T-helper 17 cell (primary cell): ENCODE data around the gene ESCO1. TPM values are rescaled to one million over a fixed set of nuclear protein-coding genes. Genes with fewer than 3 reads are reported as not detected.

ENCODE experiments used
- ATAC-seq: fragments of 150-1000 bp; cut with Tn5 transposase; 2 replicates; pipeline ENCODE4 v1.10.0; 2021; ENCODE audit warnings: mild to moderate bottlenecking, moderate library complexity
- DNase-seq, 3 donors: peaks; one replicate each; pipeline versions ENCODE4 v3.0.0 to v3.0.0-alpha.2; 2020 to 2021
- H3K9me3 ChIP-seq: one replicate; pipeline ENCODE4 v1.7.0; 2013; ENCODE audit warnings: low read length, mild to moderate bottlenecking; ENCODE audit not compliant: control insufficient read depth, poor library complexity, severe bottlenecking
- H3K27ac Mint-ChIP-seq: one replicate; pipeline ENCODE4 v1.8.0; 2022; ENCODE audit warnings: mild to moderate bottlenecking, moderate library complexity, mixed read lengths
- H3K27me3 Mint-ChIP-seq: one replicate; pipeline ENCODE4 v1.8.0; 2022; ENCODE audit warnings: mixed read lengths
- H3K36me3 Mint-ChIP-seq: one replicate; pipeline ENCODE4 v1.8.0; 2022; ENCODE audit warnings: low read depth, mixed read lengths
- H3K4me1 Mint-ChIP-seq: one replicate; pipeline ENCODE4 v1.8.0; 2022; ENCODE audit warnings: mild to moderate bottlenecking, mixed read lengths
- H3K4me3 Mint-ChIP-seq: one replicate; pipeline ENCODE4 v1.8.0; 2022; ENCODE audit warnings: mild to moderate bottlenecking, moderate library complexity, mixed read lengths
- total RNA-seq, 4 donors: library from RNA in 2 of 4; stranded (reverse) in 2 of 4; gene quantifications; one replicate each; pipeline ENCODE4 v1.2.3 and lab custom pipeline; 2022 to 2026

ESCO1 gene
- total RNA-seq, 2 donors from 2014 or later, result 32.5 to 37.7 TPM

DNA sequence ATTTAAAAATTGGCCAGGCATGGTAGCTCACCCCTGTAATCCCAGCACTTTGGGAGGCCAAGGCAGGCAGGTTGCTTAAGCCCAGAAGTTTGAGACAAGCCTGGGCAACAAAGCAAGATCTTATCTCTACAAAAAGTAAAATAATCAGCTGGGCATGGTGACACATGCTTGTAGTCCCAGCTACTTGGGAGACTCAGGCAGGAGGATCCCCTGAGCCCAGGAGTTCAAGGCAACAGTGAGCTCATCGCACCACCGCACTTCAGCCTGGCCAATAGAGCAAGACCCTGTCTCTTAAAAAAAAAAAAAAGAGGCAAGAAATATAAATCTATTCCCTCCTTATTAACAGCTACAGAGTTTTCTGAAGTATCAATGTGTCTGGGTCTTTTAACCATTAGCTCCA is 51.9 kb downstream of the ESCO1 start:
- Mint-ChIP-seq H3K36me3 (peaks cover 6% of the 10 kb centered on the region), H3K27ac (no peak overlapping the region), H3K4me3 (no peak overlapping the region), H3K4me1 (peaks cover 8% of the 10 kb centered on the region), H3K27me3 (no peaks in the 10 kb centered on the region)
- ATAC-seq, result no peak
- no peaks in the 10 kb centered on the region for H3K9me3 ChIP-seq
- no peak for DNase-seq

DNA sequence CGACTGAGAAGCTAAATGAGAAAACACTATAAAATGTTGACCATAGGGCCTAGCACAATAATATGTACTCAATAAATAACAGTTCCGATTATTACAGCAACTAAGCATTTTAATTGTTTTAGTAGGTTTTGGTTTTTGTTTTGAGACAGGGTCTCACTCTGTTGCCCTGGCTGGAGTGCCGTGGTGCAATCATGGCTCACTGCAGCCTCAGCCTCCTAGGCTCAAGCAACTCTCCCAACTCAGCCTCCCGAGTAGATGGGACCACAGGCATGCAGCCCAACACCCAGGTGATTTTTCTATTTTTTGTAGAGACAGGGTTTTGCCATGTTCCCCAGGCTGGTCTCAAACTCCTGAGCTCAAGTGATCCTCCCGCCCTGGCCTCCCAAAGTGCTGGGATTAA is 54.1 kb downstream of the ESCO1 start:
- Mint-ChIP-seq H3K4me1 (peaks cover 7% of the 10 kb centered on the region), H3K27me3 (no peaks in the 10 kb centered on the region), H3K27ac (no peak overlapping the region), H3K4me3 (no peak overlapping the region), H3K36me3 (peaks cover 6% of the 10 kb centered on the region)
- DNase-seq (no peak), ATAC-seq (no peak)
- H3K9me3 ChIP-seq, result no peaks in the 10 kb centered on the region

DNA sequence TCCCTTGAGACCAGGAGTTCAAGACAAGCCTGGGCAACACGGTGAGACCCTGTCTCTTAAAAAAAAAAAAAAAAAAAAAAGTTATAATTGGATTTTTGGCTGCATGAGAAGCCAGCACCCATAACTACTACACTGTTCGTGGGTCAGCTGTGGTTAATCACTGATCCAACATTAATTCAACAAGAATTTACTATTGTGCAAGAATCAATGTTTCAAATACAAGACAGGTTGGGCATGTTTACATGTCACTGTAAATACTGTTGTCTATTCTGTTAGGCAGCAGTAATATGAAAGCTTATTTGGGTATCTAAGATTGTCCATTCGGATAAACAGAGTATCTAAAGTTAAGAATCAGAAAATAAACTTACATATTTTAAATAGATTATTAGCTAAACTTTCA is 62.3 kb downstream of the ESCO1 start:
- Mint-ChIP-seq H3K36me3 (peaks cover 2% of the 10 kb centered on the region), H3K4me1 (peaks cover 4% of the 10 kb centered on the region), H3K4me3 (no peak overlapping the region), H3K27me3 (no peaks in the 10 kb centered on the region), H3K27ac (no peak overlapping the region)
- ATAC-seq (no peak), DNase-seq (no peak)
- no peaks in the 10 kb centered on the region for H3K9me3 ChIP-seq

DNA sequence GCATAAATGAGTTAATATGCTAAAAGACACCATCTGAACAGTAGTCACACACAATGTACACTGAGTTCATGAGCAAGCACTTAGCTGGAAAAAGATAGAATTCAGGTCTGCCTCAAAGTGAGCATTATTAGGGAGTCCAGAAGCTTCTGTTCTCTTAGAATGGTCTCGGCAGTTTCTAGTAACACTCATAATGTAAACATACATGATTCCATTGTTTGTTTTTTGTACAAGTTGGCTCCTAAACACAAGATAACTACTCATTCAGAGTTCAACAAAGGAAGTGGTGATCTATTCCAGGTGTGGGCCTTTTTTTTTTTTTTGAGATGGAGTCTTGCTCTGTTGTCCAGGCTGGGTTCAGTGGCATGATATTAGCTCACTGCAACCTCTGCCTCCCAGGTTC is 66.2 kb downstream of the ESCO1 start:
- no peak overlapping the region for H3K27ac Mint-ChIP-seq

DNA sequence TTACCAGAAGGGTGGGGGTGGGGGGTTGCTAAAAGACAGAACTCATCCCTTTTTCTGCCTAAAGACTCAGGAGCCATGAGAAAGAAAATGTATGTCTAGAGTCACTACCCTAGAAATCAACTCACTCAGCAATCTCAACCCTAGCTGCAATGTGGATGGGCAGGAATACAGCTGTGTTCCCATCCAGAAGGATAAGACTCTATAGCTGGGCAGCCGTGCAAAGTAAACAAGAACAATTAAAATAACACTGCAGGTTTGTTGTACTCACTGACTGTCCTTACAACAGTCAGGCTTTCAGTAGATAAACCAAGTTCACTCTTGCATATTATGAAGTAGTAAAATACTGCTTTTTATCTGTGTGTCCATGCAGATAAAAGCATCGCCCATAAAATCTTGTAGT is 74.0 kb downstream of the ESCO1 start:
- no peaks in the 10 kb centered on the region for H3K27me3 Mint-ChIP-seq
- H3K9me3 ChIP-seq, result no peaks in the 10 kb centered on the region
- DNase-seq, result no peak
- ATAC-seq, result no peak
- H3K27ac Mint-ChIP-seq, result no peak overlapping the region
- no peak overlapping the region for H3K4me3 Mint-ChIP-seq
- H3K4me1 Mint-ChIP-seq, result peaks cover 3% of the 10 kb centered on the region
- peaks cover 9% of the 10 kb centered on the region for H3K36me3 Mint-ChIP-seq

More for the DNA sequence above, 66.2 kb downstream of the ESCO1 start:
- Mint-ChIP-seq H3K27me3 (no peaks in the 10 kb centered on the region), H3K4me3 (no peak overlapping the region), H3K36me3 (no peaks in the 10 kb centered on the region), H3K4me1 (no peaks in the 10 kb centered on the region)
- DNase-seq (no peak), ATAC-seq (no peak)
- no peaks in the 10 kb centered on the region for H3K9me3 ChIP-seq

DNA sequence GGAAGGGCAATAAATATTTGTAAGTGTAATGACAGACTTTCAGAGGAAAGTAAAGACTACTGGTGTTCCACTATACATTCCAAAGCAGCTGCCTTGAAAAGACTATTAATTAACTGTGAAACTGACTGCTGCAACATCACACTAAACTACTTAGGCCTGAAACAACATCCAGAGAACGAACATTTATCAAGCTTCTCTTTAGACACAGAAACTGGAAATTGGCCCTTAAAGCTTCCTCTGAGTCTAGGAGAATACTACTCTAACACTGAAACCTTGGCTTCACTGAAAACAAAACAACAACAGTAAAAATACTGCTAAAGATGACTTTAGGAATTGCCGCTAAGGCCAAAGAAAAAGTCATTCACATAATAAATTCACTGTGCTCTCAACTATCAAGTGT is 74.6 kb downstream of the ESCO1 start:
- H3K27me3 Mint-ChIP-seq, result no peaks in the 10 kb centered on the region
- peaks cover 9% of the 10 kb centered on the region for H3K36me3 Mint-ChIP-seq
- H3K9me3 ChIP-seq, result no peaks in the 10 kb centered on the region
- ATAC-seq (no peak), DNase-seq (no peak)
- H3K27ac Mint-ChIP-seq, result no peak overlapping the region
- H3K4me1 Mint-ChIP-seq, result peaks cover 3% of the 10 kb centered on the region
- H3K4me3 Mint-ChIP-seq, result no peak overlapping the region

DNA sequence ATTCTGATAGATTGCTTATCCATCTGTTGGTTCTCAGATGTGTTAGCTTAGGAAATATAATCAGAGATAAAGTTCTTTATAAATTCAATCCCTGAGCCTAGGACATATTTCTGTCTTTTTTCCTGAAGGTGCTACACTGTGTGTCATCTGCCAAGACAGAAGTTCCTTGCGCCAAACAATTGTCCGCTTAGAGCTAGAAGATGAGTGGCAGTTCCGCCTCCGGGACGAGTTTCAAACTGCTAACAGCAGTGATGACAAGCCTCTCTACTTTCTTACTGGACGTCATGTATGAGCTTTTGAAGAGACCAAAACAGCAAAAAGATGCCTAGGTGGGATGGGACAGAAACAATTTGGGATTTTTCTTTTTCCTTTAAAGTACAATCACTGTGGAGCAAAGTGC is 78.0 kb downstream of the ESCO1 start:
- no peak overlapping the region for H3K27ac Mint-ChIP-seq
- H3K9me3 ChIP-seq, result no peaks in the 10 kb centered on the region
- DNase-seq, result no peak
- H3K4me1 Mint-ChIP-seq, result peaks cover 2% of the 10 kb centered on the region
- ATAC-seq, result no peak
- no peak overlapping the region for H3K4me3 Mint-ChIP-seq
- H3K27me3 Mint-ChIP-seq, result no peaks in the 10 kb centered on the region
- peaks cover 8% of the 10 kb centered on the region for H3K36me3 Mint-ChIP-seq

DNA sequence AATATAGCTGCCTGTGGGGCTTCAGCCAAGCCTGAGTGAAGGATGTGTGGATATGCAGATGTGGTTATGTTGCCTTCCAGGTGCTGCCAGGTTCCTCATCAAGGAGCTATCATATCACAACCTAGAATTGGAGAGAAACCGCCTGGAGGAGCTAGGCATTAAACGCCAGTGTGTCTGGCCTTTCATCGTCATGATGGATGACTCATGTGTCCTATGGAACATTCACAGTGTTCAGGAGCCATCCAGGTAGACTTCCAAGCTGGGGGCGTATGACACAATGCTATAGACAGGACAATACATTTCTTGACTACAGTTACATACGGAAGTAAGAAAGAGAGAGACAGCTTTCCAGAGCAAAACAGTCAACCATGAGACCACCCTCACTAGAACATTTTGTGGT is 86.8 kb downstream of the ESCO1 start:
- no peak overlapping the region for H3K27ac Mint-ChIP-seq
- DNase-seq (no peak), ATAC-seq (no peak)
- no peaks in the 10 kb centered on the region for H3K36me3 Mint-ChIP-seq
- H3K4me1 Mint-ChIP-seq, result no peaks in the 10 kb centered on the region
- H3K9me3 ChIP-seq, result no peaks in the 10 kb centered on the region
- H3K4me3 Mint-ChIP-seq, result no peak overlapping the region
- no peaks in the 10 kb centered on the region for H3K27me3 Mint-ChIP-seq

DNA sequence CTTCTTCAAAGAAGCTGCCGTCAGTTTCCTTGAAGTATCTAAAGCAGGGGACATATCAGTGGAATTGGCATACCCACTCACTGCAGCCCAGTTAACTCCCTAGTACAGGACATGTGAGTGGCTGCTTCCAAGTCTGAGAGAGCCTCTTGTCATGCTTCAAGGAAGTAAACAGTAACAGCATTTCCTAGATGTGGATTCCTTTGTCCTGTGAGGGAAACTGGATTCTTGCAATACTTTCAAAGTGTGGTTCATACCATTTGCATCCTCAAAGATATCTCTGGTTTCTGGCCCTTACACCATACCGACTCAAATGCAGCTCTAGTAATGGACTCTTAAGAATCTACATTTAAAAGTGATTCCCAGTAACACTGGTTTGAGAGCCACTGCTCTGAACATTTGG is 87.2 kb downstream of the ESCO1 start:
- no peak overlapping the region for H3K4me3 Mint-ChIP-seq
- no peaks in the 10 kb centered on the region for H3K4me1 Mint-ChIP-seq
- H3K9me3 ChIP-seq, result no peaks in the 10 kb centered on the region
- H3K36me3 Mint-ChIP-seq, result no peaks in the 10 kb centered on the region
- no peak for ATAC-seq
- no peak overlapping the region for H3K27ac Mint-ChIP-seq
- no peak for DNase-seq
- H3K27me3 Mint-ChIP-seq, result no peaks in the 10 kb centered on the region

DNA sequence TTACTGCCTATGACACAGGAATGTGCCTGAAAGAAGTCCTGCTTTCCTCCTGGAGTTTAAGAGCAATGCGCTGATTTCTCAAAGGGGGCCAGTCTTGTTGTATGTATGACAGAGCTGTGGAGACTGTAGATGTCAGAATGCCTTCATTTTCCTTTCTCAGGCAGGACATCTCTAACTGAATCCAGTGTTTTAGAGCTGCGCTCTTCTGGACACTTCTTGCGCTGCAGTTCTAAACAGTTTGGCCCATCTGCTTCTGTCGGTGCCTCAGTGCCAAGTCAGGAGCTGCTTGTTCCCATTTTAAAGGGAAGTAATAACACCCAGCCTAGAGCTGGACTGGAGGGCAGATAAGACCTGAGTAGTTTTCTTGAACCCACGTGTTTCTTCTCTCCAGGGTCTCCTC is 91.4 kb downstream of the ESCO1 start:
- no peaks in the 10 kb centered on the region for H3K4me1 Mint-ChIP-seq
- DNase-seq (no peak), ATAC-seq (no peak)
- no peaks in the 10 kb centered on the region for H3K9me3 ChIP-seq
- H3K36me3 Mint-ChIP-seq, result no peaks in the 10 kb centered on the region
- no peak overlapping the region for H3K4me3 Mint-ChIP-seq
- H3K27ac Mint-ChIP-seq, result no peak overlapping the region
- H3K27me3 Mint-ChIP-seq, result no peaks in the 10 kb centered on the region

DNA sequence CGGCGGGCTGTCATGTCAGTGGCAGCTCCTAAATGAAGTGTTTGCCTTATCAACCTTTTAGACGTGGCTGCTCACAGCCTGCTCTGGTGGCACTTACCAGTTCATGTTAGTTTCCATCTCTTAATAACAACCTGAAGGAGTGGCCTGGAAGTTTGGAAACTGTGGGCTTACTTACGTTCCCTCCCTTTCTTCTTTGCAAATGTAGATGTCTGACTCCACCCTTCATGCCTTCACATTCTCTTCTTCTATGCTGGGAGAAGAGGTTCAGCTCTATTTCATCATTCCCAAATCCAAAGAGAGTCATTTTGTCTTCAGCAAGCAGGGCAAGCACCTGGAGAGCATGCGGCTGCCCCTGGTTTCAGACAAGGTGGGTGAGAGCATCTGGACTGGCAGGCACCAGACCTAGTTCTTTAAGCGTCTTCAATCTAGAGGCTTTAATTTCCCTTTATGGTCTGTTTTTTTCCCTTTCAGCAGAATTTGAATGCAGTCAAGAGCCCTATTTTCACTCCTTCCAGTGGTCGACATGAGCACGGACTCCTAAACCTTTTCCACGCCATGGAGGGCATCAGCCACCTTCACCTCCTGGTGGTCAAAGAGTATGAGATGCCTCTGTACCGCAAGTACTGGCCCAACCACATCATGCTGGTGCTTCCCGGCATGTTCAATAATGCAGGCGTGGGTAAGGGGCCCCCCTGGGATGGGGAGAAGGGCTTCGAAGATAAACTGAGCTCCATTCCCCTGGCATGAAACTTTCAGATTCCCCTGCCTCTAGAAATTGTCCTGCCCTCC is 92.4 kb downstream of the ESCO1 start:
- no peak overlapping the region for H3K27ac Mint-ChIP-seq

DNA sequence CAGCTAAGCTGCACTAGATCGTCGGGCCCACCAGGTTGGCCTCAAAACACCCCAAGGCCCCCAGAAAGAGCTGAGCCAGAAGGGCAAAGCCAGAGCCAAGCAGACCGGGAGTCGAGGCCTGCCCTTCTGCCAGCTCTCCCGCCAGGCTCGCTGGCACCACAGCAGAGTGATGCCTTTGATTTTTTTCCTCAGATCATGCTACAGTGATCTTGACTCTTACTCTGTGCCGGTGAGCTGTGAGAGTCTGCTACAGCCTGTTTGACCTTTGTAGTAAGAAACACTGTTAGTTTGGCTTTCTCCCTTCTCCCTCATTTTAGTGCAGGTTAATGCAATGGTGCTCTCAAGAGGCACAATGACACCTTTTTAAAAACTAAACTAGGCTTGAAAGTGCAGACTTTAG is 97.8 kb downstream of the ESCO1 start:
- no peaks in the 10 kb centered on the region for H3K9me3 ChIP-seq
- Mint-ChIP-seq H3K36me3 (no peaks in the 10 kb centered on the region), H3K27ac (peak overlapping the region; percentile 77), H3K4me3 (no peak overlapping the region), H3K4me1 (no peaks in the 10 kb centered on the region), H3K27me3 (peaks cover 14% of the 10 kb centered on the region)
- ATAC-seq, result no peak
- DNase-seq, result no peak

More for the DNA sequence above, 92.4 kb downstream of the ESCO1 start:
- Mint-ChIP-seq H3K4me3 (no peak overlapping the region), H3K27me3 (no peaks in the 10 kb centered on the region), H3K36me3 (no peaks in the 10 kb centered on the region), H3K4me1 (no peaks in the 10 kb centered on the region)
- ATAC-seq (no peak), DNase-seq (no peak)
- H3K9me3 ChIP-seq, result no peaks in the 10 kb centered on the region

DNA sequence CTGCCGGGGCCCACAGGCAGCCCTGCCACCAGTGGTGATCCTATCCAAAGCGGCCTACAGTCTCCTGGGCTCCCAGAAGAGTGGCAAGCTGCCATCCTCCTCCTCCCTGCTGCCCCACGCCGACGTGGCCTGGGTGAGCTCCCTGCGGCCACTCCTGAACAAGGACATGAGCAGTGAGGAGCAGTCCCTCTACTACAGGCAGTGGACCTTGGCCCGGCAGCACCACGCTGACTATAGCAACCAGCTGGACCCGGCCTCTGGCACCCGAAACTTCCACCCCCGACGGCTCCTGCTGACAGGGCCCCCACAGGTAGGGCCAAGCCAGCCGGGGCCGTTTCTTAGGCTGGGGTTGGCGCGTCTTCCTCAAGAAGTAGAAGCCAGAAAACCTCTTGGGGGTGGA is 100.5 kb downstream of the ESCO1 start:
- Mint-ChIP-seq H3K4me3 (no peak overlapping the region), H3K4me1 (no peaks in the 10 kb centered on the region), H3K27ac (no peak overlapping the region), H3K27me3 (peaks cover 24% of the 10 kb centered on the region), H3K36me3 (no peaks in the 10 kb centered on the region)
- DNase-seq, result no peak
- no peak for ATAC-seq
- H3K9me3 ChIP-seq, result no peaks in the 10 kb centered on the region

DNA sequence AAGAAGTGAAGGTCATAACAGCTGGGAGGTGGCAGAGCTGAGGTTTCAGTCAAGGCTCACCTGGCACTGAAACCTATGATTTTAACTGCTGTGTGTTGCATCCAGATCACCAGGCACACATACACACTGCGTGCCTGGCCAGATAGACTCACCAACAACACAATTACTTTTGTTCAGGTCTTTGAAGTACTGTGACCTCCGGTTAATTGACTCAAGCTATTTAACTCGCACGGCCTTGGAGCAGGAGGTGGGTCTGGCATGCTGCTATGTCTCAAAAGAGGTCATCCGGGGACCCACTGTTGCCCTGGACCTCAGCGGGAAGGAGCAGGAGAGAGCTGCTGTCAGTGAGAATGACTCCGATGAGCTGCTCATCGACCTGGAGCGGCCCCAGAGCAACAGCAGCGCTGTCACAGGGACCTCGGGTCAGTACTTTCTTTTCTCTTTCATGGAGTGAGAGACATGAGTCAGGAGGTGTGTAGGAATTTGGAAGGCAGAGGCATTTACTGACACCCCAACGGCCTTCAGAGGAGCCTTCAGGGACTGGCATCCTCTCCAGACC is 104.1 kb downstream of the ESCO1 start:
- Mint-ChIP-seq H3K4me1 (no peaks in the 10 kb centered on the region), H3K27ac (no peak overlapping the region), H3K4me3 (no peak overlapping the region), H3K36me3 (no peaks in the 10 kb centered on the region), H3K27me3 (peaks cover 24% of the 10 kb centered on the region)
- no peak for ATAC-seq
- H3K9me3 ChIP-seq, result no peaks in the 10 kb centered on the region
- no peak for DNase-seq
